ENCODE results near the gene KRTAP6-3. TPM values are rescaled to one million over a fixed set of nuclear protein-coding genes. Genes with fewer than 3 reads are reported as not detected.

KRTAP6-3 gene
- total RNA-seq, 3 donors from 2014 or later (not counting 1 experiment from before 2014, with no cell fraction given): not detected

DNA sequence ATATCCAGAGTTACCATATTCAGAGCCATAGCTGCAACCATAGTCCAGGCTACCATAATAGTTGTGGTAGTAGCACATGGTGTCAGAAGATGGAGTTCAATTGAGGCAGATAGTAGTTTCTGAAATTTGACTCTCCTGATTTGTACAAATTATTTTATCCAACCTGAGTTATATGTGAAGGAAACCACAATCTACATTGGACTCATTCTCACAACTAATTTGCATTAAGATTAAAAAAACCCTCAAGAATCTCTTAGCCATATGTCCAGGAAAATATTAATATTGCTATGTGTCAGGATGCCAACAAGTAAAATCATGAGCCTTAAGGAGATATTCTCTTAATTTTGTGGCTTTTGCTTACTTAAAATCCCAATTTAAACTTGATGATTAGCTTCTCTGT, 1.9 kb upstream of the KRTAP6-3 start, which contains the start of gene KRTAP22-2:
Gene KRTAP22-2 (minus strand): TSS at position 101 of the 400 bp plus-strand sequence.
- H3K27ac ChIP-seq (ENCODE audit: low read length): no peak within 1 kb of the TSS
- H3K4me1 ChIP-seq (ENCODE audit: control insufficient read depth, insufficient read depth, low read length): no peaks in the 10 kb centered on the region
- Mint-ChIP-seq H3K9me3 (peaks cover 6 to 9% of the 10 kb centered on the region in 2 donors), H3K4me1 (no peaks in the 10 kb centered on the region), H3K27me3 (ENCODE audit: low read depth in 2 of 2) (no peaks in the 10 kb centered on the region), H3K36me3 (peaks cover under 1% of the 10 kb centered on the region), H3K4me3 (no peak within 1 kb of the TSS), H3K27ac (no peak within 1 kb of the TSS)
- H3K9me3 ChIP-seq (ENCODE audit: control insufficient read depth, insufficient read depth, low read length): no peaks in the 10 kb centered on the region
- TF ChIP-seq, protein P1, sequence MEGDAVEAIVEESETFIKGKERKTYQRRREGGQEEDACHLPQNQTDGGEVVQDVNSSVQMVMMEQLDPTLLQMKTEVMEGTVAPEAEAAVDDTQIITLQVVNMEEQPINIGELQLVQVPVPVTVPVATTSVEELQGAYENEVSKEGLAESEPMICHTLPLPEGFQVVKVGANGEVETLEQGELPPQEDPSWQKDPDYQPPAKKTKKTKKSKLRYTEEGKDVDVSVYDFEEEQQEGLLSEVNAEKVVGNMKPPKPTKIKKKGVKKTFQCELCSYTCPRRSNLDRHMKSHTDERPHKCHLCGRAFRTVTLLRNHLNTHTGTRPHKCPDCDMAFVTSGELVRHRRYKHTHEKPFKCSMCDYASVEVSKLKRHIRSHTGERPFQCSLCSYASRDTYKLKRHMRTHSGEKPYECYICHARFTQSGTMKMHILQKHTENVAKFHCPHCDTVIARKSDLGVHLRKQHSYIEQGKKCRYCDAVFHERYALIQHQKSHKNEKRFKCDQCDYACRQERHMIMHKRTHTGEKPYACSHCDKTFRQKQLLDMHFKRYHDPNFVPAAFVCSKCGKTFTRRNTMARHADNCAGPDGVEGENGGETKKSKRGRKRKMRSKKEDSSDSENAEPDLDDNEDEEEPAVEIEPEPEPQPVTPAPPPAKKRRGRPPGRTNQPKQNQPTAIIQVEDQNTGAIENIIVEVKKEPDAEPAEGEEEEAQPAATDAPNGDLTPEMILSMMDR (IDR thresholded peaks at IDR 0.05): no peak
- no peaks in the 10 kb centered on the region for H3K36me3 ChIP-seq (ENCODE audit: control insufficient read depth, insufficient read depth, low read length)
- H3K27me3 ChIP-seq (ENCODE audit: control insufficient read depth, insufficient read depth, low read length): no peaks in the 10 kb centered on the region
- DNase-seq: no peak
- no peak within 1 kb of the TSS for H3K4me3 ChIP-seq (ENCODE audit: low read length)
- intact Hi-C loops (cut with micrococcal nuclease): no loop called here
- no peak for ATAC-seq

DNA sequence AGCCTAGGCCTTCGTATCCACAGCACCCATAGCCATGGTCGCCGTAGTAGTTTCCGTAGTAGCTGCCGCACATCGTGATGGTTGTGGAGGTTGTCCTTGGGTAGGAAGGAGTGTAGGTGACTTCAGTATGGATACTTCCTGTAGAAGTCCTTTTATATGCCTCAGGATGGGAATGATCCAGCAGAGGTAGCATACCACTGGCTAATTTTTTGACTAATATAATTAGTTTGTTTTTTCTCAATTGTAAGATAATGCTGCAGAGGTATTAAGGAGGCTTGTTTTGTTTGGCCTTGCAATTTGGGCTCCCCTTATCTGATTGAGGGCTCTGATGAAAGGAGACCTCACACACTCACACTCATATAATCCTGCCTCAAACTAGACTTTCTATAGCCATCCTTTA, 6.6 kb downstream of the KRTAP6-3 start, which contains the start of gene KRTAP6-2:
Gene KRTAP6-2 (minus strand): TSS at position 101 of the 400 bp plus-strand sequence. CDS start 28 bp downstream, at position 73.
- TF ChIP-seq, protein P1 (IDR thresholded peaks at IDR 0.05): no peak
- no peaks in the 10 kb centered on the region for H3K4me1 Mint-ChIP-seq
- H3K4me3 Mint-ChIP-seq: no peak within 1 kb of the TSS
- Histone ChIP-seq H3K27me3 (ENCODE audit: control insufficient read depth, insufficient read depth, low read length) (no peaks in the 10 kb centered on the region), H3K4me3 (ENCODE audit: low read length) (no peak within 1 kb of the TSS), H3K27ac (ENCODE audit: low read length) (no peak within 1 kb of the TSS), H3K9me3 (ENCODE audit: control insufficient read depth, insufficient read depth, low read length) (no peaks in the 10 kb centered on the region), H3K36me3 (ENCODE audit: control insufficient read depth, insufficient read depth, low read length) (no peaks in the 10 kb centered on the region), H3K4me1 (ENCODE audit: control insufficient read depth, insufficient read depth, low read length) (no peaks in the 10 kb centered on the region)
- WGBS (ENCODE audit: insufficient coverage): 96% methylated on average over 6 of the region's 6 CpGs
- intact Hi-C loops (cut with micrococcal nuclease): no loop called here
- no peaks in the 10 kb centered on the region for H3K27me3 Mint-ChIP-seq (ENCODE audit: low read depth in 2 of 2)
- DNase-seq: no peak
- no peak for ATAC-seq
- peaks cover 8 to 9% of the 10 kb centered on the region in 2 donors for H3K9me3 Mint-ChIP-seq
- H3K36me3 Mint-ChIP-seq: peaks cover 6% of the 10 kb centered on the region
- no peak within 1 kb of the TSS for H3K27ac Mint-ChIP-seq

DNA sequence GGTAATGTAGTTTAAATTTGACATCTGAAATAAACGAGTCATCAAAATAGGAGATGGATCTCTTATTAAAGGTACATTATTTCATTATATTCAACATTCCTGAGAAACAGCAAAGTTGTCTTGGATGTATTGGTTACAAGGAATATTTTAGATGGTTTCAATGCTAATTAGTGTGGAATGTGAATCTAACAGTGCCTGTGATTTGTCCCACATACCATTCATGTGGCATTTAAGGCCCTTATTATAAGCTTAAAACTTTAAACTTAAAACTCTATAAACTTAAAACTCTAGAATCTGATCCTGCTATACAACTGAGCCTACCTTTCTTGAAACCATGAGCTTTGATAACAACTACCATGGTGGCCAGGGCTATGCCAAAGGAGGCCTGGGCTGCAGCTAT, 8.5 kb downstream of the KRTAP6-3 start, which contains the start of gene KRTAP22-1:
Gene KRTAP22-1 (plus strand): TSS at position 301 of the 400 bp plus-strand sequence.
- no peaks in the 10 kb centered on the region for H3K9me3 ChIP-seq (ENCODE audit: control insufficient read depth, insufficient read depth, low read length)
- WGBS (ENCODE audit: insufficient coverage): no CpG with 5 or more reads among the region's 1 CpG

More for the DNA sequence above, 8.5 kb downstream of the KRTAP6-3 start, which contains the start of gene KRTAP22-1:
- Mint-ChIP-seq H3K27ac (no peak within 1 kb of the TSS), H3K36me3 (peaks cover 13% of the 10 kb centered on the region), H3K4me3 (no peak within 1 kb of the TSS), H3K4me1 (no peaks in the 10 kb centered on the region), H3K9me3 (peaks cover 11 to 14% of the 10 kb centered on the region in 2 donors), H3K27me3 (ENCODE audit: low read depth in 2 of 2) (no peaks in the 10 kb centered on the region)
- no peaks in the 10 kb centered on the region for H3K4me1 ChIP-seq (ENCODE audit: control insufficient read depth, insufficient read depth, low read length)
- H3K4me3 ChIP-seq (ENCODE audit: low read length): no peak within 1 kb of the TSS
- H3K27me3 ChIP-seq (ENCODE audit: control insufficient read depth, insufficient read depth, low read length): no peaks in the 10 kb centered on the region
- TF ChIP-seq, protein P1 (IDR thresholded peaks at IDR 0.05): no peak
- no peaks in the 10 kb centered on the region for H3K36me3 ChIP-seq (ENCODE audit: control insufficient read depth, insufficient read depth, low read length)
- ATAC-seq (no peak), DNase-seq (no peak)
- intact Hi-C loops (cut with micrococcal nuclease): no loop called here
- H3K27ac ChIP-seq (ENCODE audit: low read length): no peak within 1 kb of the TSS
